Fibroblast of gingiva (primary cell): ENCODE data around the gene SEZ6.

Experiments used
- DNase-seq: peaks from one replicate; pipeline ENCODE4 v3.0.0-alpha.2; 2011; ENCODE audit warnings: low read depth

The SEZ6 gene

GRCh38 chr17:29034510-29034909, 28.7 kb upstream of the SEZ6 start:
- DNase-seq: no peak

- no peak for DNase-seq
Measured at GRCh38 chr17:29032857-29033197, 27.0 kb upstream of the SEZ6 start.

GRCh38 chr17:29032013-29032856, 26.4 kb upstream of the SEZ6 start:
- DNase-seq: no peak

GRCh38 chr17:29031488-29031887, 25.7 kb upstream of the SEZ6 start:
- DNase-seq: no peak

- DNase-seq: no peak
Measured at GRCh38 chr17:29024316-29024952, 18.6 kb upstream of the SEZ6 start.

- DNase-seq: no peak
Measured at GRCh38 chr17:29022074-29022473, 16.2 kb upstream of the SEZ6 start.

- DNase-seq: no peak
Measured at GRCh38 chr17:29021226-29021625, 15.4 kb upstream of the SEZ6 start.

GRCh38 chr17:29020576-29020975, 14.7 kb upstream of the SEZ6 start:
- DNase-seq: no peak

GRCh38 chr17:29019475-29020181, 13.8 kb upstream of the SEZ6 start:
- DNase-seq: no peak

GRCh38 chr17:29018788-29019474, 13.1 kb upstream of the SEZ6 start:
- no peak for DNase-seq

GRCh38 chr17:29016345-29017210, 10.7 kb upstream of the SEZ6 start:
- no peak for DNase-seq

- DNase-seq: no peak
Measured at GRCh38 chr17:29014716-29015115, 8.9 kb upstream of the SEZ6 start.

GRCh38 chr17:29012535-29012934, 6.7 kb upstream of the SEZ6 start:
- no peak for DNase-seq

GRCh38 chr17:29010586-29010985, 4.8 kb upstream of the SEZ6 start:
- no peak for DNase-seq

- no peak for DNase-seq
Measured at GRCh38 chr17:29010129-29010528, 4.3 kb upstream of the SEZ6 start.

- no peak for DNase-seq
Measured at GRCh38 chr17:29008591-29008990, 2.8 kb upstream of the SEZ6 start.

GRCh38 chr17:29007860-29008455, 2.1 kb upstream of the SEZ6 start:
- DNase-seq: no peak

GRCh38 chr17:29007456-29007855, 1.6 kb upstream of the SEZ6 start:
- DNase-seq: no peak

GRCh38 chr17:29004081-29004692, 1.6 kb downstream of the SEZ6 start:
- DNase-seq: no peak

GRCh38 chr17:29003289-29003688, 2.5 kb downstream of the SEZ6 start:
- no peak for DNase-seq

- no peak for DNase-seq
Measured at GRCh38 chr17:29002811-29003210, 3.0 kb downstream of the SEZ6 start.
